DND-41 (cell line): ENCODE data around the gene MARCKSL1.

Source experiments
- CTCF ChIP-seq: IDR thresholded peaks from 2 replicates; pipeline ENCODE4 v1.5.1; 2012; ENCODE audit warnings: borderline replicate concordance, low read length, moderate library complexity, mild to moderate bottlenecking; ENCODE audit not compliant: poor library complexity, severe bottlenecking; ENCODE audit errors: extremely low read depth
- EZH2 ChIP-seq: IDR thresholded peaks from 3 replicates; pipeline ENCODE4 v1.6.1; 2012; ENCODE audit warnings: borderline replicate concordance, low read depth, mild to moderate bottlenecking, moderate library complexity, low read length, inconsistent platforms; ENCODE audit not compliant: severe bottlenecking

GRCh38 chr1:32330558-32331151 lies 5.4 kb downstream of the MARCKSL1 start:
- TF ChIP-seq CTCF (no peak), EZH2 (no peak)
